GM21526 (cell line): Measurements from ENCODE around the gene THBS3.
"Not testable (repeated sequence)": the region's sequence is repeated elsewhere in the genome, so short reads cannot be mapped to it uniquely, and the experiment has no call there.

ENCODE experiments used
- ATAC-seq: cut with Tn5 transposase; IDR thresholded peaks from one replicate; pipeline ENCODE4 v1.9.1; 2021; ENCODE audit warnings: moderate library complexity; ENCODE audit not compliant: unreplicated experiment, low FRiP score

The THBS3 gene

DNA sequence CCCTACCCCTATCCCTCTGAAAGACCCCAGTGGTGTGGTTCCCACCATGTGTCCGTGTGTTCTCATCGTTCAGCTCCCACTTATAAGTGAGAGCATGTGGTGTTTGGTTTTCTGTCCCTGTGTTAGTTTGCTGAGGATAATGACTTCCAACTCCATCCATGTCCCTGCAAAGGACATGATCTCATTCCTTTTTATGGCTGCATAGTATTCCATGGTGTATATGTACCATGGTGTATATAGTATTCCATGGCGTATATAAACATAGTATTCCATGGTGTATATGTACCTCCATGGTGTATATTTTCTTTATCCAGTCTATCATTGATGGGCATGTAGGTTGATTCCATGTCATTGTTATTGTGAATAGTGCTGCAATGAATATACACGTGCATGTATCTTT lies 43.9 kb downstream of the THBS3 start:
- not testable (repeated sequence) for ATAC-seq

DNA sequence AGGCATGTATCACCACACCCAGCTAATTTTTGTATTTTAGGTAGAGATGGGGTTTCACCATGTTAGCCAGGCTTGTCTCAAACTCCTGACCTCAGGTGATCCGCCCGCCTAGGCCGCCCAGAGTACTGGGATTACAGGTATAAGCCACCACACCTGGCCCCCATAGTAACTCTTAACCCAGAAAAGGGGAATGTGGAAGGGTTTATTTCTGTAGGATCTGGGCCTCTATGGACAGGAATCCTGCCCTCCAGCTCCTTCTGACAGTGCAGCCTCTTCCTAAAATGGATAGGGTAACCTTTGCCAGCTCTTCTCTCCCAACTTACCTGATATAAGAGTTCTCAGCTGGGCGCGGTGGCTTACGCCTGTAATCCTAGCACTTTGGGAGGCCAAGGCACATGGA lies 45.1 kb downstream of the THBS3 start:
- not testable (repeated sequence) for ATAC-seq

DNA sequence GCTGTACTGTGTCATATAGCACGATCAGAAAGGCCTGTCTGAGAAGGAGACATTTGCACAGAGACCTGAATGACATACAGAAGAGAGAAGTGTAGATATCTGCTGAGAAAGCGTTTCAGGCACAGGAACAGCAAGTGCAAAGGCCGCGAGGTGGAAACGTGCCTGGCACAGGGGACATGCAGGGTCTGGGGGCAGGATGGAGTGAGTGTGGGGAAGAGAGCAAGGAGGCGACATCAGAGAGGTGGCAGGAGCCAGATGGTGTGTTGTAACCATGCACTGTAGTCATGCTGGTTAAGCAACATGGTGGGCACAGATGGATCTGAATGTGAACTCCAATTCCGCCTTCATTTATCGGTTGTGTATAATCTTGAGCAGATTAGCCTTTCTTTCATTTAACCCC lies 47.6 kb downstream of the THBS3 start:
- no peak for ATAC-seq

DNA sequence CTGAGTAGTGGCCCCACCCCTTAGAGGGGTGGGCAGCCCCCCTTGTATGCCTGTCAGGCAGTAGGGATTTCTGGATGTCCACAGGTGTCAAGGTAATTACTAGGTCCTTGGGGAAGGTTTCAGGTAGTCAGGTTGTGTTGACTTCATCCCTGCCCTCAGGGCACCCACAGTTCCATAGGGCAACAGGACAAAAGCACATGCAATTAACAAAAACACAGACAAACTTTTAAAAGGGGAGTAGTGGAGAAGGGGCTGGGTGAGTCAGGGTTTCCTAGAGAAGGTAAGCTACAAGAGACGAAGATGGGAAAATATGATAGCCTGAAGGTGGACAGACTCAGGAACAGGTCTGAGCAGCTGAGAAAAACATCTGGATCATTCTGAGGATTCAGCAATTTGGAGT lies 48.7 kb downstream of the THBS3 start:
- no peak for ATAC-seq

DNA sequence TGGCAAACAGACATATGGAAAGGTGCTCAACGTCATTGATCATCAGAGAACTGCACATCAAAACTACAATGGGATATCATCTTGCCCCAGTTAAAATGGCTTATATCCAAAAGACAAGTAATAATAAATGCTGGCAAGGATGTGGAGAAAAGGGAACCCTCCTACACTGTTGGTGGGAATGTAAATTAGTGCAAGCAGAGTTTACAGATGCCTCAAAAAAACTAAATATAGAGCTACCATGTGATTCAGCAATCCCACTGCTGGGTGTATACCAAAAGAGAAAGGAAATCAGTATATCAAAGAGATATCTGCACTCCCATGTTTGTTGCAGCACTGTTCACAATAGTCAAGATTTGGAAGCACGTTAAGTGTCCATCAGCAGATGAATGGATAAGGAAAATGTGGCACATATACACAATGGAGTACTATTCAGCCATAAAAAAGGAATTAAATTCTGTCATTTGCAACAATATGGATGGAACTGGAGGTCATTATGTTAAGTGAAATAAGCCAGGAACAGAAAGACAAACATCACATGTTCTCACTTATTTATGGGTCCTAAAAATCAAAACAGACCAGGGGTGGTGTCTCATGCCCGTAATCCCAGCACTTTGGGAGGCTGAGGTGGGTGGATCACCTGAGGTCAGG lies 51.6 kb downstream of the THBS3 start:
- ATAC-seq: not testable (repeated sequence)
